Mesenteric fat pad (tissue), 1 donor: Measurements from ENCODE around the gene TMEM255B. TPM values are rescaled to one million over a fixed set of nuclear protein-coding genes. Genes with fewer than 3 reads are reported as not detected.
"Not testable (repeated sequence)": the region's sequence is repeated elsewhere in the genome, so short reads cannot be mapped to it uniquely, and the experiment has no call there.

Experiments
- DNase-seq: peaks from one replicate; pipeline ENCODE4 v3.0.0-alpha.2; 2020; ENCODE audit warnings: low spot score
- total RNA-seq: library from RNA; stranded (reverse); fragmentation: NEBNext Ultra II Directional; extraction: Animal tissue kit (Norgen Biotek cat#: 25700); gene quantifications from one replicate; pipeline ENCODE4 v1.2.1, GENCODE V29; 2021
- donor health status: DM: yes; HTN: yes; CAD: no.

Gene TMEM255B
- total RNA-seq, 1 donor from 2014 or later = 22.7 TPM

DNA sequence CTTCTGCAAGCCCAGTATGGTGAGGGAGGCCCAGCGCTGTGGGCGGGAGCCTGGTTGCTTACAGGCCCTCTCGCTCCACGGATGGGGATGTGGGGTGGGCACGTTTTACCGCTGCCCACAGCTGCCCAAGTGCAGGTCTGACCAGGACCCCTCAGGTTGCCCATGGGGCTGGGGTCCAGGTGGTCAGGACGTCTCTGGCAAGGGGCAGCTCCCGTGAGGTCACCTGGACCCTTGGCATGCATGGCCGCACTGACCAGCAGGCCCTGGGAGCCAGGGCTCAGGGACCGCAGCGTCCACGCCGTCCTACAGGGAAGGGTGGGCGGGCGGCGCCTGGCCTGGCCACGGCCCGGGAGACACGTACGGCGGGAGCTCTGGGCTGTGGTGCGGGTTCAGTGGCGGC is 72.0 kb downstream of the TMEM255B start:
- DNase-seq = no peak

DNA sequence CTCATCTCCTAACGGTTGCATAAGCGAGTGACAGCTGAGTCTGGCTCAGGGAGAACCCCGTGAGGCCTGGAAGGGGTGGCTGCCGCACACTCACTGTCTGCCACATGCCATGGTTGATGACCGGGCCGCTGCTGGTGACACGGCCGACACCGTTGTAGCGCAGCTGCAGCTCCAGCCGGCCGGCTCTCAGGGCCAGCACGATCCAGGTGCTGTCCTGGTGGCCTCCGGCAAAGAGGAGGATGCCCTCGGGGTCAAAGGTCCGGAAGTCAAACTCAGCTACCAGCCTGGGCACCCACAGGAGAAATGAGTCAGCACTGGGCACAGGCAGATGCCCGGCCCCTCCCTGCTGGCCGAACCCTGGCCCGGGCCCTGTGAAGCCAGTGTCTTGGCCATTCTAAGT is 73.2 kb downstream of the TMEM255B start:
- no peak for DNase-seq

DNA sequence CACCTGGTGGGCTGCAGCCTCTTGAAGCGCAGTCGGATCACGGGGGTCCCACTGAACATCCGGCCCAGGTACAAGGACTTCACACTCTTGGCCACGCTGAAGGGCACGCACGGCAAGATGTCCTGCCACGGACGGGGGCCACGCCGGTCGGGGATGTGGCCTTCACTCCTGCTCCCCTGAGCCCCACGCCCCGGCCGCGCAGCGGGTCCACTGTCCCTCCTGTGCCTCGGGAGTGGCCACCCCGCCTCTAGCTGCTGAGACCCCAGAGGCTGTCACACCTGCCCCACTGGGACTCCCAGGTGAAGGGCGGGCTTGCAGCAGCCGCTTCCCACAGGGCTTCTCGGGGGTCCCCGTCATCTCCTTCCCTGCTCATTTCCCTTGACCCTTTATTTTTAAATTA is 73.6 kb downstream of the TMEM255B start:
- no peak for DNase-seq

DNA sequence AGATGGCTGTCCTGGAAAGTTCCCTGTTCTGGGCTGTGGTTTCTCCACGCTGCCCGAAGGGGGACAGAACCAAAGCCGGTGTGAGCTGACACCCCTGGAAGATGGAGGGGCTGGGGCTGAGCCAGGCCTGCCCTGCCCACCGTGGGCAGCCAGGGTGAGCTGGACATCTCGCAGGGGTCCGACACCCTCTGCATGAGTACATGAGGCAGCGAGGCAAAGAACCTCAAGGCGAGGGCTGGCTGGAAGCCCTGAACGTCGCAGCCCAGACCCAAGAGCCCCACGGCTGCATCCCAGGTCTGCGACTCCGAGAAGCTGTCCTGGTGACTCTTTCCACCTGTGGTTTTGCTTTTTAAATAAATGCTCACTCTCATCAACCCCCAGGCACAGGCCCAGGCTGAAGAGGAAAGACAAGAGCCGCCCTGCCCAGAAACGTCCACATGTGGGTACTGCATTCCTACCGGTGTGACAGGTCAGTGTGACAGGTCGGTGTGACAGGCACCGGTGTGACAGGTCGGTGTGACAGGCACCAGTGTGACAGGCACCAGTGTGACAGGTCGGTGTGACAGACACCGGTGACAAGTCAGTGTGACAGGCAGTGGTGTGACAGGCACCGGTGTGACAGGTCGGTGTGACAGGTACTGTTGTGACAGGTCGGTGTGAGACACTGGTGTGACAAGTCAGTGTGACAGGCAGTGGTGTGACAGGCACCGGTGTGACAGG is 74.2 kb downstream of the TMEM255B start:
- no peak for DNase-seq

DNA sequence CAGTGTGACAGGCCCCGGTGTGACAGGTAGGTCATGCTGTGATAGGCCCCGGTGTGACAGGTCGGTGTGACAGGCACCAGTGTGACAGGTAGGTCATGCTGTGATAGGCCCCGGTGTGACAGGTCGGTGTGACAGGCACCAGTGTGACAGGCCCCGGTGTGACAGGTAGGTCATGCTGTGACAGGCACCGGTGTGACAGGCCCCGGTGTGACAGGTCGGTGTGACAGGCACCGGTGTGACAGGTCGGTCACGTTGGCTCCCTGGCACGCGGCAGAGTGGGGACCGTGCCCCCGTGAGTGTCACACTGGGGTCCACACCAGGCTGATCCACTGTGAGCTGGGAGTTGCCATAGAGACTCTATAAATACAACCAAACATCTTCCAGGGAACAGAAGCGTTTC is 75.0 kb downstream of the TMEM255B start:
- not testable (repeated sequence) for DNase-seq

DNA sequence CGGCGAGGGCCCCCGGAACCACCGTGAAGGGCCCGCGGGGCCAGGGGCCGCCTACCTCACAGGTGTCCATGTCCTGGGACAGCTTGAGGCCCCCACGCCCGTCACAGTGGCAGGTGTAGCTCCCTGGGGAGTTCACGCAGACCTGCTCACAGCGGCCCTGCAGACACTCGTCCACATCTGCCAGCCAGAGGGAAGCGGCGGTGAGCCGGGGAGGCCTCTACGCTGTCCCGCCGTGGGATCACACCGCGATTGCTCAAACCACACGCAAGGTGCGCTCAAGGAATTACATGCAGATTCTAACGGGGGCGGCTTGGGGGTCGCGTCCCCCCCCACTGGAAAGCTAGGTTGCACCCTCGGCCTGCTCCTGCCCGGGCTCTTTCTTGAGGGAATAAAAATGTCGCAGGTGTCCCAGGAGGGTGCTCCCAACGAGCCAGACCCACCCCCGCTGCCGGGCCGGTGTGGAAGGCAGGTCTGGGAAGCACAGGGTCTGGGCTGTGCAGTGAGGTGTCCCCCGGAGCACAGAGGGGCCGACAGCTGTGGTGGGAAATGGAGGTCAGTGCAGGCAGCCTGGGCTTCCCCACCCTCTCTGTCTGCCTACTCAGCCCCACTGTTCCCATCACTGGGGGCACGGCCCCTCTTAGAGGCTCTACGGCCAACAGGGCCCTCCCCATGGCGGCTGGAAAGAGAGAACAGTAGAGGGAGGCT is 75.6 kb downstream of the TMEM255B start:
- DNase-seq = no peak

DNA sequence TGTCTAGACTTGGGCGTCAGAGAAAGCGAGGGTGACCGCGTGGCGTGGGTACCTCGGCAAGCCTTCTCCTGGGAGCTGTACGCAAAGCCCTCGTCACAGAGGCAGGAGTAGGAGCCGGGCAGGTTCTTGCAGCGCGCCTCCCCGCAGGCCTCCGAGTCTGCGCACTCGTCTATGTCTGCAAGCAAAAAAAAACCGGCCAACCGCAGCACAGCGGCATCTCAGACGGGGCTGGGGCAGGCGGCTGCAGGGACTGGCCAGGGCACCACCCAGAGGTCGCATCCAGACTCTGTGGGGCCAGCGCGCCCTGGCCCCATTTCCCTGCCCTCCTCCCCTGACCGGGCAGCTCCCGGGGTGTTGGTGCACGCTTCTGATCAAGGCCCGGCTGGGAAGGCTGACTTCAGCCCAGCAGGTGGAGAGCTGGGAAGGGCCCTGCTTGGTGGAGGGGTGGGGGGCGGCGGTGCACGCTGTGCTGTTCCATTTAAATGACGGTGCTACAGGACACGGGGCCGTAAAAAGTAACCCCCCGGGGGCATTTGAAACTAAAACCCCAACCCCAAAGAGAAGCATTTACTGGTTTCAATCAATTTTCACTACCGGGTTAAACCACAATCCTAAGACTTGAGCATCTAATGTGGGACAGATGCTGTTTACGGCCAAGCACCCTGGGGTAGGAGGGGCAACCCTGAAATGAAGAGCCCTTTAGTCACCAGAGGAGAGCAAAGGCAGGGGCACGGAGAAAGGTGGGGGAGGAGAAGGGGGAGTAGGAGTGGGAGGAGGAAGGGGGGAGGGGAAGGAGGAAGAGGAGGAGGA is 76.6 kb downstream of the TMEM255B start:
- no peak for DNase-seq

DNA sequence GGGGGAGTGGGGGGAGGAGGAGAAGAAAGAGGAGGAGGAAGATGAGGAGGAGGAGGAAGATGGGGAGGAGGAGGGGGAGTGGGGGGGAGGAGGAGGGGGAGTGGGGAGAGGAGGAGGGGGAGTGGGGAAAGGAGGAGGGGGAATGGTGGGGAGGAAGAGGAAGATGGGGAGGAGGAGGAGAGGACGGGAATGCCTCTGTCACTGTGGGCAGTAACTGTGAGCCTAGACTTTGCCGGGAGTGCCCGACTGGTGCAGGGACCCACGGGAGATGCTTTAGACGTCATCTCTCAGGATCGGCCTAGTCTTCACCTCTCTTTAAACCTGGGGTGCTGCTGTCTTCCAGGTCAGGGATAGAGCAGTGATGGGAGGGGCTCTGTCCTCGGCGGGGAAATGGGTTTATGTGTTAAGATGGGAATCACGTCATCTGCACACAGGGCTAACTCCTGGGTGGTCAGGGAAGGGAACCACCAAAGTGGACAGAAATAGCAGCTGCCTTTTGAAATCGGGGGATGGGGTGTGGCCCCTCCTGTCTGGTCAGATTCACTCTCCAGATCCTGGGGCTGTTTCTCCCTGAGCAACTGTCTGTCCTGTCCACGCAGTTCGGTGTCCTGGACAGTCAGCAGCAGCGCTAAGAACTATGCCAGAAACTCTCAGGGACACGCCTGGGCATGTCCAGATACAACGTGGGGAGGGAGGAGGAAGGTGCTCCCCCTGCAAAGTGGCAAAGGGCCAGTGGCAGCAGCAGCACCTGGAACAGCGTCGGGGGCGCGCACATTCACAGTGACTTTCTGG is 77.9 kb downstream of the TMEM255B start:
- DNase-seq = no peak

DNA sequence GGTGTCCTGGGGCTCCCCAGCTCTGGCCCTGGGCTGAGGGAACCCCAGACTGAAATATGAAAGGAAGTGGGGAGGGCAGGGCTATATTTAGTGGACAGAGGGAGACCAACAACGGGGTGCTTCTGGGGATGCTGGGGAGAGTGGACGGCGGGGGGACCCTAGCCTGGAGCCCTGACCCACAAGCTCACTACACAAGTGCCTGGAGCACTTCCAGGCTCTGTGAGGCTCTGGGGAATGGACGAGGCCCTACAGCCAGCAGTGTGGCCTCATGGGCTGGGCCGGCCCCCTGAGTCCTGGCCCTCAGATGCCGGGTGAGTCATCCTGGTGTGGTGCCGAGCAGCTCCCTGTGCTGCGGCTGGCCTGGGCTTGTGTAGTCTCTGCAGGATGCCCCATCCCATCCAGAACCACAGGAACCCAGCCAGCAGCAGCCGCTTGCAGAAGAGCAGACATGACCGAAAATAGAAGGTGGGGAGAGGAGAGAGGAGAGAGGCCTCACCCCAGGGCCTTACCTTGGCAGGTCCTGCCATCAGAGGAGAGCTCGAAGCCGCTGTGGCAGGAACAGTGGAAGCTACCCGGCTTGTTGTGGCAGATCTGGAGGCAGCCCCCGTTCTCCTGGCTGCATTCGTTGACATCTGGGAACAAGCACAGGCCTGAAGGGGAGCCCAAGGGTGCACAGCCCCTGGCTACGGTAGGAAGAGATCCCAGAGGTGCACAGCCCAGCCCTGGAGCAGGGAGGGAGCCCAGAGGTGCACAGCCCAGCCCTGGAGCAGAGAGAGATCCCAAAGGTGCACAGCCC is 78.7 kb downstream of the TMEM255B start:
- peak; percentile 95 for DNase-seq

DNA sequence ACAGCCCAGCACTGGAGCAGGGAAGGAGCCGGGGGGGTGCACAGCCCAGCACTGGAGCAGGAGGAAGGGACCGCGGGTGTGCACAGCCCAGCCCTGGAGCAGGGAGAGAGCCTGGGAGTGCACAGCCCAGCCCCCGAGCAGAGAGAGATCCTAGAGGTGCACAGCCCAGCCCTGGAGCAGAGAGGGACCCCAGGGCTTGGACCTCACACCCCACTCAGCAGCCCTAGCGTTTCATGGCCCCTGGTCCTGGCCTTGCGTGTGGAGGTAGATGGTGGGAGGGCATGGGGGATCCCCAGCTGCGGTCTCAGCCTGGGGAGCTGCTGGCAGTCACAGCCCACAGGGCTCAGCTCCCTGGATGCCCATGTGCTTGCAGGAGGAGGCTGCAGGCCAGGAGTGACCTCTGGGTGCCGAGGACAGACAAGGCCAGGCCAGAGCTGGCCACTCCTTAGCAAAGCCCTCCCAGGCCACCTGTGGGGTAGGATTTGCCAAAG is 79.7 kb downstream of the TMEM255B start:
- DNase-seq = no peak

DNA sequence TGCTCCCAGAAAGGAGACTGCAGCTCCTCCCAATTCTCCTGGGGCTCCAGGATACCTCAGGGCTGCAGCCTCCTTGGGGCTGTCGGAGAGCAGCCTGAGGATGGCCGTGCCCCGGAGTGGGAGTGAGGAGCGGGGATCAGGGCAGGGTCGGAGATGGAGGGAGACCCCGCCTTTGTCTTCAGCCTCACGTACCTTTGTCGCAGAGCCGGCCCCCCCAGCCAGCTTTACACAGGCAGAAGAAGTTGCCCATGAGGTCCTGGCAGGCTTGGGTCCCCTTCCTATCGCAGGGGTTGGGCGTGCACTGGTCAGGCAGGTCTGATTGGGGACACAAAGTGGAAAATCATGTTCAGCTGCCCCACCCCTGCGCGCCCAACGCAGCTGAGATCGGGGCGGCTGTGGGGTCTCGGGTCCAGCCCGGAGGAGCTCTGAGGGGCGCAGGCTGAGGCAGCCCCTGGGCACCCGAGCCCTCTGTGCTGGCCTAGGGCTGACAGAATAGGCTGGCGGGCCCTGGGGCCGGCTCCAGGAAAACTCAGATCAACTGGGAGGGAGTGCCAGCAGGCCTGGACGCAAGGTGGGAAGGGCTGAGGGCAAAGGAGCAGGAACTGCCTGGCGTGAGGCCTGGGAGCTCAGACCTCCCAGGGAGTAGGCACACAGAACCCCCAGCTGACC is 80.6 kb downstream of the TMEM255B start:
- DNase-seq = no peak

DNA sequence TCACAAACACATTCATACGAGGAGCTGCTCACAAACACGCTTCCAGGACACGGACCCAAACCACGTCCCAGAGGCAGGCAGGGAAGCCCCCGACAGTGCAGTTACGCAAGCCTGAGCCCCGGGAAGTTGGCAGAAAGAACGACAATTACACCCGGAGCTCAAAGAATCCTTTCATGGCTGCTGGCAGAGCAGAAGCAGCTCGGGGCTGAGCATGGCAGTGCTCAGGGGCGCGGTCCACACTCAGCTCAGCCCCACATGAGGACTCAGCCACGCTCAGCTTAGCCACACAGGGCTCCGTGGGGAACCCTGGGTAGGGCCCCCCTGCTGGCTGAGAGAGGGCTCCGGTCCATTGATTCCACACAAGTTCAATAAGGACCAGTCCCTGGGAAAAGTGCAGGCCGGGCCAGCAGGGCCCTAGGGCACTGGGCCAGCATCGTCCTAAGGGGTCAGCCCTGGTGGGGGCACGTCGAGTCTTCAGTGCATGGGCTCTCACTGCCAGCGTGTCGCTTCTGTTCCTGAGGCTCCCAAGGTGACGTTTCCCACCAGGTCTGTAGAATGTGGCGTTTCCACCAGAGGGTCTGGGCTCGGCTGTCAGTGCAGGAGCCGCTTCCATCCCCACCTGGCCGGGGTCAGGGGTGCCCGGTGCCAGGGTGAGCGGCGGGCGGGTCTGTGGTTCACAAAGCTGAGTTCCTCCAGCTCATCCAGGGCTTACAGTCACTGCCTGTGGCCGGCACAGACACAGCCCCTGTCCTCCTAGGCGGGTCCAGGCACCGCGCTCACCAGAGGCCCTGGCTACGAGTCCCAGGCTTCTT is 81.7 kb downstream of the TMEM255B start:
- DNase-seq = no peak

DNA sequence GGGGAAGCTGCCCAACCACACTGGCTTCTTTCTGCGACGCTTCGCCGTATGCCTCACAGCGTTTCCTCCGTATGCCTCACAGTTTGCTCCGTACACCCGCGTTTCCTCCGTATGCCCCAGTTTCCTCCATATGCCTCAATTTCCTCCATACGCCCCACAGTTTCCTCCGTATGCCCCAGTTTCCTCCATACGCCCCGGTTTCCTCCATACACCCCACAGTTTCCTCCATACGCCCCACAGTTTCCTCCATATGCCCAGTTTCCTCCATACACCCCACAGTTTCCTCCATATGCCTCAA is 82.3 kb downstream of the TMEM255B start:
- no peak for DNase-seq

DNA sequence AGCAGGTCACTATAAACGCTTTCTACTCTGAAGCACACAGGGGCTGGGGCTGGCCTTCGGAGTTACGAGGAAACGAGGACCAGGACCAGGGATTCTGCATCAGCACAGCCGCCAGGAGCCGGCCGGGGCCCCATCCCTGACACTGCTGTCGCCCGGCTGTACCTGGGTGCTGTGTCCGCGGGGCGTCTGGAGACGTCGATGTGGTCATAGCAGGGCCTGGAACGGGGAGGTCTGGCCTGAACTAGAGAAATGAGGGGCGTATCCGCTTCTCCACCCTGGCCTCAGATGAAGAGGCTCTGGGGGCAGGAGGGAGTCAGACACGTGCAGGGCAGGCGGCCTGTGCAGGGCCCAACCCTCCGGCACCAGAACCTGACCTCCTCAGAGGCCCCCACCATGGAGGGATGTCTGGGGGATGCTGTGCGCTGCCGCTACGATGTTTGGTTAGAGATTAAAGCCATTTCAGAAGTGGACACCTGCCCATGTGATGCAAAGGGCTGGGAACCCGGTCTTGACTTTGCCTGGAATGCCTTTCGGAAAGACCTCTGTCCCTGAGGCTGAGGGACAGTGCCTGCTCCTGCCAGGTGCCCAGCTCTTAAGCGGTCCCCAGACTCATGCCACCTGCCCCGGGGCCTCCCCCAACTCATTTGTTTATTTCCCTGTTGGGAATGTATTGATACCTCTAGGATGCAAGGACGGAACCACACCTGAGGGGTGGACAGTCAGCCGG is 83.5 kb downstream of the TMEM255B start:
- DNase-seq = no peak

DNA sequence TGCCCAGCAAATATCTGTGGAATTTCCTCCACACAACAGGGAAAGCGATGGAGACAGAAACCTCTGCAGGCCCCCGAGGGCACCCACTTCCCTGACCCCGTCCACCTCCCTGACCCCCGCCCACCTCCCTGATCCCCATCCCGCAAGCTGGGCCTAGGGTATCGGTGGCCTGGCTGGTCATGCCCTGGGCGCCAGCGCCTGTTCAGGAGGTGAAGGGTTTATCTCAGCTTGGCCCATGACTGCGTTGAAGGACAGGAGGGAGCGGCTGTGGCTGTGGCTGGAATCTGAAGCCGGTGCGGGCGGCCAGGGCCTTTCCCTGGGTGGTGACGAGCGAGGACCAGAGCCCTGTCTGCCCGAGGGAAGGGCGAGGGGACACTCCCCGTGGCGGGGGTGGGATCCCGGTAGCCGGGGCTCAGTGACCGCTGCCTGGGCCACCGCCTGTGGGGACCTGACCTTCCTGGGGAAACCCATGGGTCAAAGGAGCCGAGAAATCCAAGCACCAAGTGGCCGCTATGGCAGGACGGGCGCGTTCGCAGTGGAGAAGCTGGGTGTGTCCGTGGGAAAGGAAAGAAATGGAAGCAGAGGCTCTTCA is 84.1 kb downstream of the TMEM255B start:
- DNase-seq = no peak

DNA sequence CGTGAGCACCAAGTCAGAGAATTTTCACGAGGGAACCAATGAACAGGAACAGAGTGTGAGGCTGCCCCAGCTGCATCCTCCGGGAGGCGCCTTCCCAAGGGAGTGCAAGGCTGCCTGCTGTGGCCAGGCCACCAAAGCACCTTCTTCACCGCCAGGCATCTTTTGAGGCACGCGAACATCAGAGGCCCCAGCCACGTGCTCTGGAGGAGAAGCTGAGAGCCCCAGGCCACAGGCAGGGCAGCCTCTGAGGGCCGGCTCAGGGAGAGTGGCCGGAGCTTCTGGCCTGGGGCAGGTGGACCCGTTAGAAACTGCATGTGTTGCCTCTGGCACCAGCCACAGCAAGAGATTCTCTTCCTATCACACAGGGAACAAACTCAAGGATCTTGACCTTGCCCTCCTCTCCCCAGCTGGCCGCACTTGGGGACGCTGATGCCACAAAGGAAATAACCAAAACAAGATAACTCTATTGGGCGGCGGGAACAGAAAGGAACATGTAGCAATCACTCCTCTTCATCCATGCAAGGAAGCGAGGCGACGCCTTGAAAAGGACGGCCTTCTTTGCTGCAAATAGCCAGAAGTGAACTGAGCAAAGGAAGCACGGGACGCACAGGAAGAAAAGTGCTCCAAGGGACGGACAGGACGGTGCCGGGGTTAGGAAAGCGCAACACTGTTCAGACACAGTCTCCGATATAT is 85.0 kb downstream of the TMEM255B start:
- DNase-seq = no peak

DNA sequence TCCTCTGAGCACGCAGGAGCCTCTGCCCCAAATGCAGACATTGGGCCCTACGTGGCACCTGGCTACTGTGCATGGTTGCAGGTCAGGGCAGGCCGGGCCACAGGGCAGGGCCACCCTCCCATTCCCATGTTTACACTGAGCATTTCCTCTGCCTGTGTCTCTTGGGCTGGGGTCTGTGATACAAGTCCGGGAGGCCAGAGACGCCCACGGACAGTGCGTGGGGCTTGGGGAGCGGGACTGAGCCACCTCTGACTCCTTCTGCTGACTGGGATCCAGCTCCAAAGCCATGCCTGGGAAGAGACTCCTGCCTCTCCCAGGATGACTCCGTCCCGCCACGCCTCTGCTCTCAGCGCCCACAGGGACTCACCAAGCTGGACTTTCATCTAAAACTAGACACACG is 86.0 kb downstream of the TMEM255B start:
- peak; percentile 67 for DNase-seq
